ENCODE measurements around the gene UVRAG.
"Not testable (repeated sequence)": the region's sequence is repeated elsewhere in the genome, so short reads cannot be mapped to it uniquely, and the experiment has no call there.

Gene UVRAG

GRCh38 chr11:76075716-76076115, 260.7 kb downstream of the UVRAG start:
- DNase-seq (ENCODE audit: low spot score) = no peak

- not testable (repeated sequence) for DNase-seq (ENCODE audit: low spot score)
Observed at GRCh38 chr11:76076253-76076652, 261.2 kb downstream of the UVRAG start.

DNA sequence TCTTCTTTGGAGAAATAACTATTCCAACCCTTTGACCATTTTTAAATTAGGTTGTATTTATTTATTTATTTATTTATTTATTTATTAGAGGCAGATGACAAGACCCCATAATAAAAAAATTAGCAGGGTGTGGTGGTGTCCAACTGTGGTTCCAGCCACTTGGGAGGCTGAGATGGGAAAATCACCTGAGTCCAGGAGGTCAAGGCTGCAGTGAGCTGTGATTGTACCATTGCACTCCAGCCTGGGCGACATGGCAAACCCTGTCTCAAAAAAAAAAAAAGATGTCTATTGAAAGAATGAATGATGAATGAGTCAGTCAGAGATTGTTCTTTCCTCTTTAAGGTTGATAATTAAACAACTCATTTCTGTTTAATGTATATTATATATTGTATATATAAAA, 261.7 kb downstream of the UVRAG start:
- no peak for DNase-seq (ENCODE audit: low spot score)

- no peak for DNase-seq (ENCODE audit: low spot score)
Observed at GRCh38 chr11:76077575-76078150, 262.7 kb downstream of the UVRAG start.

DNA sequence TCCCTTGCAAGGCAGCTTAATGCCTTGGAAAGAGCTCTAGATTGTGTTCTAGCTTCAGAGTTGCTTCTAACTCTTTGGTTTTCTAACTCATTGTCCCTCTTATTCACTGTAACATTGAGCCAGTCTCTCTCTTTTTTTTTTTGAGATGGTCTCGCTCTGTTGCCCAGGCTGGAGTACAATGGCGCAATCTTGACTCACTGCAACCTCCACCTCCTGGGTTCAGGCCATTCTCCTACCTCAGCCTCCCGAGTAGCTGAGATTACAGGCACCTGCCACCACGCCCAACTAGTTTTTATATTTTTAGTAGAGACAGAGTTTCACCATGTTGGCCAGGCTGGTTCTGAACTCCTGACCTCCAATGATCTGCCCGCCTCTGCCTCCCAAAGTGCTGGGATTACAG, 266.1 kb downstream of the UVRAG start:
- DNase-seq (ENCODE audit: low spot score) = not testable (repeated sequence)

DNA sequence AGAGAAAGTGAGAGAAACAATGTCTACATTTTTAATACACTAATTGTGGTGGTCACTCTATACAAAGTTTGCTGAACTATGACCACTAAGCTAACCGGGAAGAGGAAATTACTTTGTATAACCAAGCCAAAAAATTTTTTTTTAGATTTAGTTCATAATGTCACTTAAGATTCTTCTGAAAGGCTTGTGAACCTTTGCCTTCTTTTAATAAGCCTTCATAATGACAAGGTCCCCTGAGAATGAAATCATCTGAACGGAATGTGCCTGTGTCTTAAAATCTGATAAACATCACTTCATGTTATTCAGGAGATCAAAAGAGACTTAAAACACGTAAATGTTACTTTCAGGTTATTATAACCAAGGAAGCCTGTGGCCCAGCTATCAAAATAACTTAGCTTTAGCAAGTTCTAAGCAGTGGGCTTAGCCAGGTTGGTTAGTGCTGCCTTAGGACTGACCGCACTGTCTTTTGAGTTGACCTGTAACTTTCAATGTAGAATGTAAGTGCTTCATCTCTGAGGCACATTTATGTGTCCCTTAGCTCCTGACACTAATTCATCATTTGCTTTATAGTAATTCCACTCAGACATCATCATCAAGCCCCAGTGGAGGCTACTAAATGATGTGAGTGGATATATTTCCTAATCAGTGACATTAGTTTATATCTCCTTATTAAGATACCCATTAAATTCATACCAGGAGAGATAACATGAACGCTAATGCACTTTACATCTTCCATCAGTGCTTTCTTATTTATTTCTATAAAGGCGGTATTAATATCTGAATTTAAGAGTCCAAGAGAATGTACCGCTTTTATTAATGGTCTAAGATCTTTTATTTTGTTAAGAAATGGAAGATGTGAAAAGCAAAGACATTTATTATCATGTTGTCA, 268.8 kb downstream of the UVRAG start:
- DNase-seq (ENCODE audit: low spot score) = no peak

DNA sequence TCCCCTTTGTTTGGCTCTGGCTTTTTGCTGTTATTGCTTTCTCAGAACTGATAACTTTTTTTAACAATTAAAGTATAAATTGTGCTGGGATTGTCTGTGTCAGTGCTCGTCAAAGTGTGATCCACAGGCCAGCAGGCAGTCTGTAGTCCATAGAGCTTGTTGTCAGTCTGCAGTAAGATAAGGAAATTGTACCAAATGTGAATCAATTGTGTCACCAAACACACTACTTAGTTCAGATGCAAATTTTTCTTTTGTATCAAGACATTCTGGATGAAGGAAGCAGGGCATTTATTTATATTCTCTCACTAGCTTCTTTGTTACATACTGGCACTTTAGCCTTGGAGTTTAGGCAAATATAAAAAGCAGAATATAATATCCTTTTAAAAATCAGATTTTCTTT, 270.3 kb downstream of the UVRAG start:
- no peak for DNase-seq (ENCODE audit: low spot score)

DNA sequence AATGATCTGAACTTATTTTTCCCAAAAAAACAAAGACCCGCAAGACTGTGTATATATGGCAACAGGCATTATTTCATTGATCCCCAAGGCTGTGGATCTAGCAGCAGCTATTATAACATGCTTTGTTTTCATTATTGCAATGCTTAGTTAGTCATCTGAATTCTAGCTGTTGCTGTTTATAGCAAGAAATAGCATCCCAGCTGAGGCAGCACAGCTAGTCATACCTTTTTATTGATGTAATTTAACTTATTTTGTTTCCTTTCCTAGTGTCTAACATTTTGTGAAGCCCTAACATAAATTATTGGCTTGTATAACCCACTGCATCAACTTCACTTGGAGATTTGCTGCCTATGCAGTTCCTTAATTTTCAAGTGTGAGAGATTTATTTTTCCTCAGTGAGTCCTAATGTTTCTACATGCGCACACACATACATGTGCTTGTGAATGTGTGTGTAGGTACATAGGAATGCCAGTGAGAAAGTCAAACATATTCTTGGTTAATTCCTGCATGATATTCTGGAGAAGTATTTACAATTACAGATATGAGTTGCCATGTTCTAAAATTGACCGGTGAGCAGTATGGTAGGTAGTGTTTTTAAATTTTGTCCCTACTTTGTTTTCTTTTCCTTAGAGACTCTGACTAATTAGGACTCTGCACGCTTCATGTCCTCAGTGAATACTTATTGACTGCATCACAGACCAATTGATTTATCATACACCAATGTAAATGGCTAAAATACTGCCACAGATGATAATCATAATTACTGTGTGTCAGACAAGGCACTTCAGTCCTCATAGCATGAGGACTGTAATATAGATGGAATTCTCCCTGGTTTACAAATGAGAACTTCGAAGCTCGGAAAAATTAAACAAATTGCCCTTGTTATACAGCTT, 272.0 kb downstream of the UVRAG start:
- no peak for DNase-seq (ENCODE audit: low spot score)

DNA sequence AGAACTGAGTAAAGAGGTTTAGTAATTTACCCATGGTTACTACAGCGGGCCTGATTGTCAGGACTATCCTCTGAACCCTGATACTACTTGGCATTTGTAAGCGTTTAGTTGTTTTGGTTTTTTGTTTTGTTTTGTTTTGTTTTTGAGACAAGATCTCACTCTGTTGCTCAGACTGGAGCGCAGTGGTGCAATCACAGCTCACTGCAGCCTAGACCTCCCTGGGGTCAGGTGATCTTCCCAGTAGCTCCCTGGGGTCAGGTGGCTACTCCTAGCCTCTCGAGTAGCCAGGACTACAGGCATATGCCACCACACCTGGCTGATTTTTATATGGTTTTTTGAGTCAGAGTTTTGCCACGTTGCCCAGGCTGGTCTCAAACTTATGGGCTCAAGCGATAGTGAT, 272.7 kb downstream of the UVRAG start:
- DNase-seq (ENCODE audit: low spot score) = no peak

GRCh38 chr11:76088511-76088910, 273.5 kb downstream of the UVRAG start:
- no peak for DNase-seq (ENCODE audit: low spot score)

DNA sequence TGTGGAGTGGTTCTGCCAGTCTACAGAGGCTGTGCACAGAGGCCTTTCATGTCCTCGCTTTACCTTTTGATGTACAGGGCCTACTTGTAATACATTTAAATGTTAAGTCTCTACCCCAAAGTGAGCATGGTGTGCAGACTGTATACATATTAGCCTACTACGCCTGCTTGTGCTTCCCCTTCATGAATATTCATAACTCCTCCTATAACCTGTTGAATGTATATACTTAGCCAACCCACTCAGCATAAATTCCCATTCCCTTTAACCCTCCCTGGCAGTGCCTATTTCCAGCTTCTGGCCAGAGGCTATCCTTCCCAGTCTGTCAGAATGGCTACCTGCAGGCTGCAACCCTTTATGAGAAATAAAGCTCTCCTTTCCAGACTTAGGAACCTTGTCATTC, 275.2 kb downstream of the UVRAG start:
- DNase-seq (ENCODE audit: low spot score) = no peak

DNA sequence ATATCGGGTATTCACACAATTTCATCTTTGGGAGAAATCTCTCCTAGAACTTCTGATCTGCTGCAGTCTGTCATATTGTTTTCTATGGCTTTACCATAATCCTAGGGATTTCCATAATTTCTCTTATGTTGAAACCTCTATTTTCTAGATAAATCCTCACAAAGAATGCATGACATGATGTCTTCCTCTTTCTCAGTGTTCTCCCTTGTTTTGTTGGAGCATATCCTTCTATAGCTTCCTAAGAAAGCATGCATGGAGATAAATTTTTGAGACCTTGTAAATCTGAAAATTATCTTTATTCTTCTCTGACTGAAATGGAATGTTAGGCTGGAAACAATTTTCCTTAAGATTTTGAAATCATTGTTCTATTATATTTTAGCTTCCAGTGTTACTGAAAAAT, 275.8 kb downstream of the UVRAG start:
- DNase-seq (ENCODE audit: low spot score) = no peak

GRCh38 chr11:76094740-76095139, 279.7 kb downstream of the UVRAG start:
- no peak for DNase-seq (ENCODE audit: low spot score)

DNA sequence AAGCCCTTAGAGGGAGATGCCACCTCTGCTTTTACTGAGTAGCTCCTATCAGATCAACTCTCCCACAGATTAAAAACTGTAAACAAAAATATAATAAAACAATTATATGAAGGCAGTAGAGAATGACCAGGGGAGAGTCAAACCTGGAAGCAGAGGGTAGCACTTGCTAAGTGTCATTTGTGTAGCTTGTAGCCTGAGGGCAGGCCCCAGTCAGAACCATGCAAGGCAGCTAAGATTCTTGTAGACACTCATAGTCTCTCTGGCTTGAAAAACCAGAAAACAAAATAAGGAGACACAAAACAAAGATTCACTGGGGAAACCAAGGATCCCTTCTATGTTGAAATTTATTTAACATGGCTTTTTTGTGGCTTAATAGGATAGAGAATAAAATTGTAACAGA, 280.9 kb downstream of the UVRAG start:
- no peak for DNase-seq (ENCODE audit: low spot score)

DNA sequence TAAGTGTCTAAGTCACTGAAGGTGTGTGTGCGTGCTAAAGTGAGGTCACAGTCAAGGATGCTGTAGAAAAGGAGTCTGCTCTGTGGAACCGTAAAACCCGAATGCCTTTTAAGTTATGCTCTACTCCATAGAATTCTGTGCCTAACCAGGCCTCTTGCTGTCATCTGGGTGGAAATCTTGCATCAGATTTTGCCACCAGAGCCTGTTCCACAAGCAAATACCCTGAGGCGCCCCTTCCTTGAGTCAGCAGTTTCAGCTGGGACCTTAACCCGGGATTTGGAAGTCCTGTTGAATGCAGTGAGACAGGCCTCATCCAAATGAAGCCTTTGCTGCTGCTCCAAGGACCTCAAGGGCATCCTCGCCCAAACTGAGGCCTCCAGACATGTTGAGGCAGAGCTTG, 281.5 kb downstream of the UVRAG start:
- no peak for DNase-seq (ENCODE audit: low spot score)

GRCh38 chr11:76102802-76103201, 287.8 kb downstream of the UVRAG start:
- no peak for DNase-seq (ENCODE audit: low spot score)

DNA sequence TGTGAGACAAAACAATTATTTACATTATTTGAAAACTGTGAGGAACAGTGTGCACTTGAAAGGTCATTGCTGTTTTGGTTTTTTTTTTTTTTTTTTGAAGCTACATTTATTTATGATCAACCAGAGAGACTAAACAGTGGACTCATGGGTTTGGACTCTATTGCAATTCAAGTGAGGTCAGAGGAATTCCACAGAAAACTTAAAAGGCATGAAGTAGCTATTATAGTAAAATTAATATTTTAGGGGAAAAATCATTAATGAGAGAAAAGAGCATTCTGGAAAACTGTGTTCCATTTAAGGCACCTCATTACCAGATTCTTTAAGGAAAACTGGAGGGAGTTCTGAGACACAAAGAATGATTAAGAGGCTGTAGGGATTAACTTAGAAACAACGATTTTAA, 288.4 kb downstream of the UVRAG start:
- DNase-seq (ENCODE audit: low spot score) = no peak

GRCh38 chr11:76104285-76104684, 289.3 kb downstream of the UVRAG start:
- no peak for DNase-seq (ENCODE audit: low spot score)

DNA sequence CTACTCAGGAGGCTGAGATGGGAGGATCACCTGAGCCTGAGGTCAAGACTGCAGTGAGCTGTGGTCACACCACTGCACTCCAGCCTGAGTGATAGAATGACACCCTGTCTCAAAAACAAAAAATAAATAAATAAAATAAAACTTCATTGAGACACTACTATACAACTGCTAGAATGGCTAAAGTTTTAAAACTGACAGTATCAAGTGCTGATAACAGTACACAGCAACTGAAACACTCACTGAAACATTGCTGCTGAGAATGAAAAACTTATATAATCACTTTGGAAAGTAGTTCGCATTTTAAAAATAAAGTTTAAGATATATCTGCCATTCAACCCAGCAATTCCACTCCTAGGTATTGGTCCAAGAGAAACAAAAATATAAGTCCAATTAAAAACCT, 290.6 kb downstream of the UVRAG start:
- no peak for DNase-seq (ENCODE audit: low spot score)

GRCh38 chr11:76107971-76108370, 293.0 kb downstream of the UVRAG start:
- DNase-seq (ENCODE audit: low spot score) = no peak

DNA sequence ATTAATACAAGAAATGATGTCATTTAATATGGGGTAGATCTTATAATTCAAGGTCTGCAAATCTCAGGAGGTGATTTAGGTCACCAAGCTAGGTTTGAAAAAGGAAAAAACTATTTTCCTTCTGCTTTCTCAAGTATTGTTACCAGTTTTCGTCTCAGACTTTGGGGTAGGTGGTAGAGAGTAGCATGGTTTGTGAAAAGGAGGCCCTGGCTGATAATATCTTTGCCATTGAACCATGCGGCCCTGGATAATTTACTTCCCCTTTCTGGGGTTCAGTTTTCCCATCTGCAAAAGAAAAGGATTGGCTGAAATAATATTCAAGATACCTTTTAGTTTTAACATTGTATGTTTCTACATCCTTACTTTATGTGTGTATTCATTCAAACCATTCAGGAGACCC, 299.2 kb downstream of the UVRAG start:
- DNase-seq (ENCODE audit: low spot score) = no peak

GRCh38 chr11:76115555-76115954, 300.5 kb downstream of the UVRAG start:
- no peak for DNase-seq (ENCODE audit: low spot score)

DNA sequence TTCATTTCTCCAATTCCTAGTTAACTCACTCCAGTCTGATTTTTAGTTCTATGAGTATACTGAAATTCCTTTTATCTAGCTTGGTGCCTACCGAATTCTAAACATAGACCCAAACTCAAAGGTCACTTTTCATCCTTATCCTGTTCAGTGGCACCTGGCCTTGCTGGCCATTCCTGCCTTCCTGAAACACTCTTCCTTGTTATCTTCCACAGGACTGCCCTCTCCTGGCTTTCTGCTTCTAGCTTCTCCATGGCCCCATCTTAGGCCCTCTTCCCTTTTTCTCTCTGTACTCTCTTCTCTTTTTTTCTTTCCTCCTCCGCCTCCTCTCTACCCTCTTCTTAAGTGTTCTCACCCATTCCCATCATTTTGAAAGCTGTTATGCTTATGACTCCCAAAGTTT, 304.0 kb downstream of the UVRAG start:
- DNase-seq (ENCODE audit: low spot score) = no peak
